GM13977 (cell line): ENCODE results near the gene ZNF207.
"Not testable (repeated sequence)": the region's sequence is repeated elsewhere in the genome, so short reads cannot be mapped to it uniquely, and the experiment has no call there.

ENCODE experiments used
- DNase-seq: peaks from one replicate; pipeline ENCODE4 v3.0.0; 2012; ENCODE audit warnings: low spot score
- in situ Hi-C: fragments of 300-500 bp; cut with MboI; formaldehyde crosslinking; loops from one replicate; pipeline ENCODE4 v1.12.0; 2022; ENCODE audit warnings: low sequenced_read_pairs, low pct_unique_long_range_greater_than_20kb, mixed read lengths, inconsistent platforms; ENCODE audit not compliant: unreplicated experiment
- TF ChIP-seq, protein P1 (sequence below): IDR thresholded peaks from 2 replicates; pipeline ENCODE4 v1.5.1; 2012; ENCODE audit warnings: mild to moderate bottlenecking, control low read depth; ENCODE audit not compliant: insufficient read depth; ENCODE audit errors: extremely low read depth, missing control alignments

ZNF207 gene

DNA sequence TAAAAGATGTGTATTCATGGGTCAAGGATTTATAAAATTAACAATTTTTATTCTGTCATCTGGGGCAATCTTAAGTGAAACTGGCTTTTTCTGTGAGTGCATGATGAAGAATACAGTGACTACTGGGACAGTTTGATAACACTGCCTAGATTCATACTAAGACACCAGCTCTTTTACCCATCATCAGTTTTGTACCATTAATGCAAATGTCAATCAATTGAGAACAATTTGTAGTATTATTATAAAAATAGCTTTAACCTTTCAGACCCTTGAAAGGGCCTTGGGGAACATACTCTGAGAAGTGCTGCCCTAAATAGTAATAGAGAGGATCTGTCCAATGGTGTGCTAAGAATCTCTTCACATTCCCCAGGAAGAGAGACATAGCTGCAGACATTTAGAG is 49.0 kb downstream of the ZNF207 start:
- TF ChIP-seq, protein P1, sequence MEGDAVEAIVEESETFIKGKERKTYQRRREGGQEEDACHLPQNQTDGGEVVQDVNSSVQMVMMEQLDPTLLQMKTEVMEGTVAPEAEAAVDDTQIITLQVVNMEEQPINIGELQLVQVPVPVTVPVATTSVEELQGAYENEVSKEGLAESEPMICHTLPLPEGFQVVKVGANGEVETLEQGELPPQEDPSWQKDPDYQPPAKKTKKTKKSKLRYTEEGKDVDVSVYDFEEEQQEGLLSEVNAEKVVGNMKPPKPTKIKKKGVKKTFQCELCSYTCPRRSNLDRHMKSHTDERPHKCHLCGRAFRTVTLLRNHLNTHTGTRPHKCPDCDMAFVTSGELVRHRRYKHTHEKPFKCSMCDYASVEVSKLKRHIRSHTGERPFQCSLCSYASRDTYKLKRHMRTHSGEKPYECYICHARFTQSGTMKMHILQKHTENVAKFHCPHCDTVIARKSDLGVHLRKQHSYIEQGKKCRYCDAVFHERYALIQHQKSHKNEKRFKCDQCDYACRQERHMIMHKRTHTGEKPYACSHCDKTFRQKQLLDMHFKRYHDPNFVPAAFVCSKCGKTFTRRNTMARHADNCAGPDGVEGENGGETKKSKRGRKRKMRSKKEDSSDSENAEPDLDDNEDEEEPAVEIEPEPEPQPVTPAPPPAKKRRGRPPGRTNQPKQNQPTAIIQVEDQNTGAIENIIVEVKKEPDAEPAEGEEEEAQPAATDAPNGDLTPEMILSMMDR, result no peak
- DNase-seq, result no peak
- in situ Hi-C loops, result no loop called here

DNA sequence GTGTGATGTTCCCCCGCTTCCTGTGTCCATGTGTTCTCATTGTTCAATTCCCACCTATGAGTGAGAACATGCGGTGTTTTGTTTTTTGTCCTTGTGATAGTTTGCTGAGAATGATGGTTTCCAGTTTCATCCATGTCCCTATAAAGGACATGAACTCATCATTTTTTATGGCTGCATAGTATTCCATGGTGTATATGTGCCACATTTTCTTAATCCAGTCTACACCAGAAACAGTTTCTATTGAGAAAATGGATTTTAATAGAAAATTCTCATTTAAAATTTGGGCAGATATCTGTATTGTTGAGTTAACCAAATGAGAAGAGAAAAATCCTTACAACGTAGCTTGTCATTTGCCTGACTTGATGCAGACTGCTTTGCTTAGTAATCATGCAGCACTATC is 60.1 kb downstream of the ZNF207 start:
- in situ Hi-C loops, result not testable (repeated sequence)

DNA sequence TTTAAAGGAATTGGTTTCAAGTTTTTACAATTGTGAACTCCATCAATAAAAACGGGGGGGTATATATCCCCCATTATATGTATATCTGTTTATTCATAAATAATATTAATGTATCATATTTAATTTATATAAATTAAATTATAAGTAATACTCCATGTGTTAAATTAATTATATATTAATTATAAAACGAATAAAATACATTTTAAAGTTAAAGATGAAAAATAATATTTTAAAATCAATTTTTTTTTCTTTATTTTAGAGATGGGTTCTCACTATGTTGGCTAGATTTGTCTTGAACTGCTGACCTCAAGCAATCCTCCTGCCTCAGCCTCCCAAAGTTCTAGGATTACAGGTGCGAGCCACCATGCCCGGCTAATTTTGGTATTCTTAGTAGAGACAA is 76.9 kb downstream of the ZNF207 start:
- in situ Hi-C loops, result no loop called here
- DNase-seq, result no peak
- TF ChIP-seq, protein P1, result no peak

More for the DNA sequence above, 60.1 kb downstream of the ZNF207 start:
- not testable (repeated sequence) for DNase-seq

DNA sequence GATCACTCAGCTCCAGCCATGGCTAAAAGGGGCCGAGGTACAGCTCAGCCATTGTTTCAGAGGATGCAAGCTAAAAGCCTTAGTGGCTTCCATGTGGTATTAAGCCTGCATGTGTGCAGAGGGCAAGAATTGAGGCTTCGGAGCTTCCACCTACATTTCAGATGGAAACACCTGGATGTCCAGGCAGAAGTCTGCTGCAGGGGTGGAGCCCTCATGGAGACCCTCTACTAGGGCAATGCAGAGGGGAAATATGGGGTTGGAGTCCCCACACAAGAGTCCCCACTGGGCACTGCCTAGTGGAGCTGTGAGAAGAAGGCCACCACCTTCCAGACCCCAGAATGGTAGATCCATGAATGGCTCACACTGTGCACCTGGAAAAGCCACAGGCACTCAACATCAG is 79.6 kb downstream of the ZNF207 start:
- in situ Hi-C loops, result no loop called here
- DNase-seq, result no peak

More for the DNA sequence above, 79.6 kb downstream of the ZNF207 start:
- TF ChIP-seq, protein P1, result no peak
